ENCODE data around the gene KIAA1671.

DNA sequence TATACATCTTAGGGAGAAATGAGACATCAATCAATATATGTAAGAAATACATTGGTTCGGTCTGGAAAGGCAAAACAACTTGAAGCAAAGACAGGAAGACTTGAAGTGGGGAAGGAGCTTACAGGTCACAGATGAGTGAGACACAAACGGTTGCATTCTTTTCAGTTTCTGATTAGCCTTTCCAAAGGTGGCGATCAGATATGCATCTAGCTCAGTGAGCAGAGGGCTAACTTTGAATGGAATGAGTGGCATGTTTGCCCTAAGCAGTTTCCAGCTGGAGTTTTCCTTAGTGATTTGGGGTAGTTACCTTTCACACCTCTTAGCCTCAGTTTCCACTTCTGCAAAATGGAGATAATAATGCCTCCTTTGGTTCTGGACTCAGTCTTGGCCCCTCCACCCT is 21.8 kb upstream of the KIAA1671 start:
- TF ChIP-seq POLR2A (IDR thresholded peaks at IDR 0.05) (no peak), CTCF (IDR thresholded peaks at IDR 0.05) (no peak), EP300 (IDR thresholded peaks at IDR 0.05) (no peak)
